GM23338 (cell line): ENCODE data around the gene TGM6. TPM values are rescaled to one million over a fixed set of nuclear protein-coding genes. Genes with fewer than 3 reads are reported as not detected.

Source experiments
- ATAC-seq: fragments of 200-7000 bp; cut with Tn5 transposase; 3 replicates; pipeline ENCODE4 v1.9.1; 2020
- DNase-seq: peaks from one replicate; pipeline ENCODE4 v3.0.0-alpha.2; 2015; ENCODE audit warnings: low spot score
- H2AFZ ChIP-seq: fragments of 200-600 bp; sonication (generic); 2 replicates; pipeline ENCODE4 v1.8.0; 2016; ENCODE audit warnings: antibody characterized with exemption, mild to moderate bottlenecking, moderate library complexity
- H3F3A ChIP-seq: fragments of 200-600 bp; sonication (generic); replicated peaks from 2 replicates; pipeline ENCODE4 v1.8.0; 2017; ENCODE audit warnings: antibody characterized with exemption, mixed run types, low read depth
- H3K27ac ChIP-seq: fragments of 200-600 bp; sonication (generic); 2 replicates; pipeline ENCODE4 v1.6.1; 2016; ENCODE audit warnings: low read depth
- H3K27me3 ChIP-seq: fragments of 200-600 bp; sonication (generic); 2 replicates; pipeline ENCODE4 v1.8.0; 2016; ENCODE audit warnings: mild to moderate bottlenecking, mixed run types, moderate library complexity; ENCODE audit not compliant: insufficient read depth
- H3K36me3 ChIP-seq: fragments of 200-600 bp; sonication (generic); 2 replicates; pipeline ENCODE4 v1.8.0; 2016; ENCODE audit warnings: mild to moderate bottlenecking; ENCODE audit not compliant: insufficient read depth
- H3K4me1 ChIP-seq: fragments of 200-600 bp; sonication (generic); 2 replicates; pipeline ENCODE4 v1.8.0; 2016; ENCODE audit warnings: mild to moderate bottlenecking, moderate library complexity; ENCODE audit not compliant: insufficient read depth
- H3K4me2 ChIP-seq: fragments of 200-600 bp; sonication (generic); 2 replicates; pipeline ENCODE4 v1.7.1; 2017; ENCODE audit warnings: mixed run types
- H3K4me3 ChIP-seq: fragments of 200-600 bp; sonication (generic); 2 replicates; pipeline ENCODE4 v1.6.1; 2016; ENCODE audit warnings: mixed run types
- H3K79me2 ChIP-seq: fragments of 200-600 bp; sonication (generic); replicated peaks from 2 replicates; pipeline ENCODE4 v1.8.0; 2017; ENCODE audit warnings: mild to moderate bottlenecking; ENCODE audit not compliant: insufficient read depth
- H3K9me2 ChIP-seq: fragments of 200-600 bp; sonication (generic); 2 replicates; pipeline ENCODE4 v1.8.0; 2017; ENCODE audit not compliant: insufficient read depth
- H4K20me1 ChIP-seq: fragments of 200-600 bp; sonication (generic); replicated peaks from 2 replicates; pipeline ENCODE4 v1.8.0; 2017; ENCODE audit warnings: mild to moderate bottlenecking; ENCODE audit not compliant: insufficient read depth
- H3K27ac Mint-ChIP-seq: 2 replicates; pipeline ENCODE4 v1.8.0; 2020; ENCODE audit warnings: inconsistent platforms, mild to moderate bottlenecking, moderate library complexity, mixed read lengths
- H3K27me3 Mint-ChIP-seq: 3 replicates; pipeline ENCODE4 v1.8.0; 2022; ENCODE audit warnings: low read depth, mild to moderate bottlenecking, moderate library complexity, mixed read lengths, inconsistent platforms; ENCODE audit not compliant: insufficient read depth, poor library complexity
- H3K36me3 Mint-ChIP-seq: 3 replicates; pipeline ENCODE4 v1.8.0; 2021; ENCODE audit warnings: low read depth, mild to moderate bottlenecking, inconsistent platforms, moderate library complexity, mixed read lengths
- H3K4me1 Mint-ChIP-seq: 3 replicates; pipeline ENCODE4 v1.8.0; 2020; ENCODE audit warnings: mild to moderate bottlenecking, inconsistent platforms, mixed read lengths
- H3K4me3 Mint-ChIP-seq: 3 replicates; pipeline ENCODE4 v1.8.0; 2021; ENCODE audit warnings: moderate library complexity, mild to moderate bottlenecking, inconsistent platforms, mixed read lengths
- H3K9me3 Mint-ChIP-seq: 3 replicates; pipeline ENCODE4 v1.8.0; 2020; ENCODE audit warnings: moderate library complexity, mild to moderate bottlenecking, inconsistent platforms, mixed read lengths
- CREB1 ChIP-seq: fragments of 250-450 bp; sonication (Bioruptor Pico); IDR thresholded peaks from 2 replicates; pipeline ENCODE4 v1.5.0; 2020; ENCODE audit warnings: low read depth, mild to moderate bottlenecking, moderate library complexity
- EZH2 ChIP-seq: fragments of 200-600 bp; sonication (generic); IDR thresholded peaks from one replicate; pipeline ENCODE4 v1.8.0; 2017; ENCODE audit warnings: antibody characterized with exemption, mild to moderate bottlenecking, low read depth; ENCODE audit not compliant: unreplicated experiment
- EZH2phosphoT487 ChIP-seq: fragments of 200-600 bp; sonication (generic); IDR thresholded peaks from one replicate; pipeline ENCODE4 v1.8.1; 2018; ENCODE audit warnings: antibody characterized with exemption; ENCODE audit not compliant: unreplicated experiment
- JUNB ChIP-seq: IDR thresholded peaks from one replicate; pipeline ENCODE4 v1.6.1; 2016; ENCODE audit warnings: antibody characterized with exemption; ENCODE audit not compliant: unreplicated experiment
- NANOG ChIP-seq: IDR thresholded peaks from 2 replicates; pipeline ENCODE4 v1.6.1; 2016; ENCODE audit warnings: antibody characterized with exemption, borderline replicate concordance
- POLR2AphosphoS5 ChIP-seq: IDR thresholded peaks from 2 replicates; pipeline ENCODE4 v1.6.1; 2016; ENCODE audit warnings: antibody characterized with exemption, low read depth
- STAT1 ChIP-seq: IDR thresholded peaks from one replicate; pipeline ENCODE4 v1.6.1; 2016; ENCODE audit warnings: antibody characterized with exemption; ENCODE audit not compliant: unreplicated experiment
- ZNF114 ChIP-seq: fragments of 250-450 bp; sonication (Bioruptor Pico); IDR thresholded peaks from 2 replicates; pipeline ENCODE4 v1.5.0; 2020; ENCODE audit warnings: mild to moderate bottlenecking, moderate library complexity
- ZNF331 ChIP-seq: fragments of 250-450 bp; sonication (Bioruptor Pico); IDR thresholded peaks from 2 replicates; pipeline ENCODE4 v1.5.0; 2020; ENCODE audit warnings: low read depth, mild to moderate bottlenecking, moderate library complexity
- polyA plus RNA-seq: library from polyadenylated mRNA; unstranded; fragments of >200 nt; fragmentation: Nextera tagmentation; extraction: Ambion mirVana; gene quantifications from 2 replicates; pipeline ENCODE4 v1.2.1, GENCODE V29; 2016
- total RNA-seq: library from RNA; depleted of rRNA; stranded (reverse); fragments of >200 nt; shearing (Covaris generic); gene quantifications from 2 replicates; pipeline ENCODE4 v1.2.3, GENCODE V29; 2014
- TF ChIP-seq, protein P1 (sequence below), 2 experiments: fragments of 200-600 bp in 1 of 2; sonication (generic) in 1 of 2; conservative IDR thresholded peaks; 2 replicates each; pipeline versions ENCODE4 v1.5.1 to v1.6.1; 2016 to 2017; ENCODE audit warnings: antibody characterized with exemption in 2 of 2, low read depth in 2 of 2, mild to moderate bottlenecking in 2 of 2, moderate library complexity in 1 of 2
- TF ChIP-seq, protein P2 (sequence below): fragments of 250-450 bp; sonication (Bioruptor Pico); IDR thresholded peaks from 2 replicates; pipeline ENCODE4 v1.5.0; 2020; ENCODE audit warnings: mild to moderate bottlenecking, moderate library complexity
- TF ChIP-seq, protein P3 (sequence below): IDR thresholded peaks from one replicate; pipeline ENCODE4 v1.6.1; 2018; ENCODE audit warnings: antibody characterized with exemption; ENCODE audit not compliant: unreplicated experiment
- TF ChIP-seq, protein P4 (sequence below): IDR thresholded peaks from 2 replicates; pipeline ENCODE4 v1.6.1; 2016; ENCODE audit warnings: antibody characterized with exemption

Gene TGM6
- total and polyA plus RNA-seq, 2 experiments from 2014 or later: not detected

DNA sequence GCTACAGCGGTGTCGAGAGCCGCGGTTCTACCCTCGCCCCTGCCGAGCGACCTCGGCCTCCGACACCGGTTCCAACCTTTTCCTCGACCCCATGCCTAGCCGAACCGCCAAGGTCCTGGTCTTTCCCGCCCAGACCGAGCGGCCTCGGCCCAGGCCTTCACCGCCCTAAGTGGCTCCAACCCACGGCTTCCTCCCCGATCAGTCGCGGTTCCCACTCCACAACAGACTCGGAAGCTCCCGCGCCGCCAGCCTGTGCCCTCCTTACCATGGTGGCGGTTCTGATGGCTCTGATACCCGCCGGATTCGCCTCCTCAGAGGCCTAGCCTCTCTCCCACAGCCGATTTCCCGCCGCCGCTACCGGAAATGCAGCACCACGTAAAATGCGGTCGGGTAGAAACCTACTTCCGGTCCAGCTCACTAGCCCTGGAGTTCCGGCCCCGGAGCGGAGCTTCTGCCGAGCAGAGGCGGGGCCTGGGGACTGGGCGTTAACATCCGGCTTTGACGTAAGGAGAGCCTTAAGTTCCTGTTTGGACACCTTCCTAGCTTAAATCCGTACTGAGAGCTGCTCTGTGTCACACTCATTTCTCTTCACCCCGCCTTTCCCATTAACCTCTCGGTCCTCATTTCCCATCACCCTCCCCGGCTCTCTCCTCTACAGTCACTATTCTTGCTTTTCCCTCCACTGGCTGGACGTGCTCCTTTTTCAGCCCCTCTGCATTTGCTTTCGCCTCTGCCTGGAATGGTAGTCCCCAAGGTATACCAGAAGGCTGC is 89.9 kb downstream of the TGM6 start, which contains the start of gene SNRPB:
Gene SNRPB, minus strand, starts transcription at position 367 of the 771 bp plus-strand sequence. Its CDS starts 99 bp downstream, at position 268.
- TF ChIP-seq, protein P1, sequence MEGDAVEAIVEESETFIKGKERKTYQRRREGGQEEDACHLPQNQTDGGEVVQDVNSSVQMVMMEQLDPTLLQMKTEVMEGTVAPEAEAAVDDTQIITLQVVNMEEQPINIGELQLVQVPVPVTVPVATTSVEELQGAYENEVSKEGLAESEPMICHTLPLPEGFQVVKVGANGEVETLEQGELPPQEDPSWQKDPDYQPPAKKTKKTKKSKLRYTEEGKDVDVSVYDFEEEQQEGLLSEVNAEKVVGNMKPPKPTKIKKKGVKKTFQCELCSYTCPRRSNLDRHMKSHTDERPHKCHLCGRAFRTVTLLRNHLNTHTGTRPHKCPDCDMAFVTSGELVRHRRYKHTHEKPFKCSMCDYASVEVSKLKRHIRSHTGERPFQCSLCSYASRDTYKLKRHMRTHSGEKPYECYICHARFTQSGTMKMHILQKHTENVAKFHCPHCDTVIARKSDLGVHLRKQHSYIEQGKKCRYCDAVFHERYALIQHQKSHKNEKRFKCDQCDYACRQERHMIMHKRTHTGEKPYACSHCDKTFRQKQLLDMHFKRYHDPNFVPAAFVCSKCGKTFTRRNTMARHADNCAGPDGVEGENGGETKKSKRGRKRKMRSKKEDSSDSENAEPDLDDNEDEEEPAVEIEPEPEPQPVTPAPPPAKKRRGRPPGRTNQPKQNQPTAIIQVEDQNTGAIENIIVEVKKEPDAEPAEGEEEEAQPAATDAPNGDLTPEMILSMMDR (conservative IDR thresholded peaks at IDR 0.05; ENCODE audit: low read depth in 2 of 2): no peak
- TF ChIP-seq STAT1 (no peak), ZNF114 (no peak), EZH2 (no peak), ZNF331 (CRISPR knock-in tag) (no peak), CREB1 (peak; percentile 84), JUNB (no peak), NANOG (no peak), EZH2phosphoT487 (no peak), POLR2AphosphoS5 (peak; percentile 98)
- TF ChIP-seq, protein P2, sequence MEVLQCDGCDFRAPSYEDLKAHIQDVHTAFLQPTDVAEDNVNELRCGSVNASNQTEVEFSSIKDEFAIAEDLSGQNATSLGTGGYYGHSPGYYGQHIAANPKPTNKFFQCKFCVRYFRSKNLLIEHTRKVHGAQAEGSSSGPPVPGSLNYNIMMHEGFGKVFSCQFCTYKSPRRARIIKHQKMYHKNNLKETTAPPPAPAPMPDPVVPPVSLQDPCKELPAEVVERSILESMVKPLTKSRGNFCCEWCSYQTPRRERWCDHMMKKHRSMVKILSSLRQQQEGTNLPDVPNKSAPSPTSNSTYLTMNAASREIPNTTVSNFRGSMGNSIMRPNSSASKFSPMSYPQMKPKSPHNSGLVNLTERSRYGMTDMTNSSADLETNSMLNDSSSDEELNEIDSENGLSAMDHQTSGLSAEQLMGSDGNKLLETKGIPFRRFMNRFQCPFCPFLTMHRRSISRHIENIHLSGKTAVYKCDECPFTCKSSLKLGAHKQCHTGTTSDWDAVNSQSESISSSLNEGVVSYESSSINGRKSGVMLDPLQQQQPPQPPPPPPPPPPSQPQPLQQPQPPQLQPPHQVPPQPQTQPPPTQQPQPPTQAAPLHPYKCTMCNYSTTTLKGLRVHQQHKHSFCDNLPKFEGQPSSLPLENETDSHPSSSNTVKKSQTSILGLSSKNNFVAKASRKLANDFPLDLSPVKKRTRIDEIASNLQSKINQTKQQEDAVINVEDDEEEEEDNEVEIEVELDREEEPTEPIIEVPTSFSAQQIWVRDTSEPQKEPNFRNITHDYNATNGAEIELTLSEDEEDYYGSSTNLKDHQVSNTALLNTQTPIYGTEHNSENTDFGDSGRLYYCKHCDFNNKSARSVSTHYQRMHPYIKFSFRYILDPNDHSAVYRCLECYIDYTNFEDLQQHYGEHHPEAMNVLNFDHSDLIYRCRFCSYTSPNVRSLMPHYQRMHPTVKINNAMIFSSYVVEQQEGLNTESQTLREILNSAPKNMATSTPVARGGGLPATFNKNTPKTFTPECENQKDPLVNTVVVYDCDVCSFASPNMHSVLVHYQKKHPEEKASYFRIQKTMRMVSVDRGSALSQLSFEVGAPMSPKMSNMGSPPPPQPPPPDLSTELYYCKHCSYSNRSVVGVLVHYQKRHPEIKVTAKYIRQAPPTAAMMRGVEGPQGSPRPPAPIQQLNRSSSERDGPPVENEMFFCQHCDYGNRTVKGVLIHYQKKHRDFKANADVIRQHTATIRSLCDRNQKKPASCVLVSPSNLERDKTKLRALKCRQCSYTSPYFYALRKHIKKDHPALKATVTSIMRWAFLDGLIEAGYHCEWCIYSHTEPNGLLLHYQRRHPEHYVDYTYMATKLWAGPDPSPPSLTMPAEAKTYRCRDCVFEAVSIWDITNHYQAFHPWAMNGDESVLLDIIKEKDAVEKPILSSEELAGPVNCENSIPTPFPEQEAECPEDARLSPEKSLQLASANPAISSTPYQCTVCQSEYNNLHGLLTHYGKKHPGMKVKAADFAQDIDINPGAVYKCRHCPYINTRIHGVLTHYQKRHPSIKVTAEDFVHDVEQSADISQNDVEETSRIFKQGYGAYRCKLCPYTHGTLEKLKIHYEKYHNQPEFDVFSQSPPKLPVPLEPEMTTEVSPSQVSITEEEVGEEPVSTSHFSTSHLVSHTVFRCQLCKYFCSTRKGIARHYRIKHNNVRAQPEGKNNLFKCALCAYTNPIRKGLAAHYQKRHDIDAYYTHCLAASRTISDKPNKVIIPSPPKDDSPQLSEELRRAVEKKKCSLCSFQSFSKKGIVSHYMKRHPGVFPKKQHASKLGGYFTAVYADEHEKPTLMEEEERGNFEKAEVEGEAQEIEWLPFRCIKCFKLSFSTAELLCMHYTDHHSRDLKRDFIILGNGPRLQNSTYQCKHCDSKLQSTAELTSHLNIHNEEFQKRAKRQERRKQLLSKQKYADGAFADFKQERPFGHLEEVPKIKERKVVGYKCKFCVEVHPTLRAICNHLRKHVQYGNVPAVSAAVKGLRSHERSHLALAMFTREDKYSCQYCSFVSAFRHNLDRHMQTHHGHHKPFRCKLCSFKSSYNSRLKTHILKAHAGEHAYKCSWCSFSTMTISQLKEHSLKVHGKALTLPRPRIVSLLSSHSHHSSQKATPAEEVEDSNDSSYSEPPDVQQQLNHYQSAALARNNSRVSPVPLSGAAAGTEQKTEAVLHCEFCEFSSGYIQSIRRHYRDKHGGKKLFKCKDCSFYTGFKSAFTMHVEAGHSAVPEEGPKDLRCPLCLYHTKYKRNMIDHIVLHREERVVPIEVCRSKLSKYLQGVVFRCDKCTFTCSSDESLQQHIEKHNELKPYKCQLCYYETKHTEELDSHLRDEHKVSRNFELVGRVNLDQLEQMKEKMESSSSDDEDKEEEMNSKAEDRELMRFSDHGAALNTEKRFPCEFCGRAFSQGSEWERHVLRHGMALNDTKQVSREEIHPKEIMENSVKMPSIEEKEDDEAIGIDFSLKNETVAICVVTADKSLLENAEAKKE (CRISPR knock-in tag): no peak
- TF ChIP-seq, protein P3, sequence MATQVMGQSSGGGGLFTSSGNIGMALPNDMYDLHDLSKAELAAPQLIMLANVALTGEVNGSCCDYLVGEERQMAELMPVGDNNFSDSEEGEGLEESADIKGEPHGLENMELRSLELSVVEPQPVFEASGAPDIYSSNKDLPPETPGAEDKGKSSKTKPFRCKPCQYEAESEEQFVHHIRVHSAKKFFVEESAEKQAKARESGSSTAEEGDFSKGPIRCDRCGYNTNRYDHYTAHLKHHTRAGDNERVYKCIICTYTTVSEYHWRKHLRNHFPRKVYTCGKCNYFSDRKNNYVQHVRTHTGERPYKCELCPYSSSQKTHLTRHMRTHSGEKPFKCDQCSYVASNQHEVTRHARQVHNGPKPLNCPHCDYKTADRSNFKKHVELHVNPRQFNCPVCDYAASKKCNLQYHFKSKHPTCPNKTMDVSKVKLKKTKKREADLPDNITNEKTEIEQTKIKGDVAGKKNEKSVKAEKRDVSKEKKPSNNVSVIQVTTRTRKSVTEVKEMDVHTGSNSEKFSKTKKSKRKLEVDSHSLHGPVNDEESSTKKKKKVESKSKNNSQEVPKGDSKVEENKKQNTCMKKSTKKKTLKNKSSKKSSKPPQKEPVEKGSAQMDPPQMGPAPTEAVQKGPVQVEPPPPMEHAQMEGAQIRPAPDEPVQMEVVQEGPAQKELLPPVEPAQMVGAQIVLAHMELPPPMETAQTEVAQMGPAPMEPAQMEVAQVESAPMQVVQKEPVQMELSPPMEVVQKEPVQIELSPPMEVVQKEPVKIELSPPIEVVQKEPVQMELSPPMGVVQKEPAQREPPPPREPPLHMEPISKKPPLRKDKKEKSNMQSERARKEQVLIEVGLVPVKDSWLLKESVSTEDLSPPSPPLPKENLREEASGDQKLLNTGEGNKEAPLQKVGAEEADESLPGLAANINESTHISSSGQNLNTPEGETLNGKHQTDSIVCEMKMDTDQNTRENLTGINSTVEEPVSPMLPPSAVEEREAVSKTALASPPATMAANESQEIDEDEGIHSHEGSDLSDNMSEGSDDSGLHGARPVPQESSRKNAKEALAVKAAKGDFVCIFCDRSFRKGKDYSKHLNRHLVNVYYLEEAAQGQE: peak; percentile 38
- TF ChIP-seq, protein P4, sequence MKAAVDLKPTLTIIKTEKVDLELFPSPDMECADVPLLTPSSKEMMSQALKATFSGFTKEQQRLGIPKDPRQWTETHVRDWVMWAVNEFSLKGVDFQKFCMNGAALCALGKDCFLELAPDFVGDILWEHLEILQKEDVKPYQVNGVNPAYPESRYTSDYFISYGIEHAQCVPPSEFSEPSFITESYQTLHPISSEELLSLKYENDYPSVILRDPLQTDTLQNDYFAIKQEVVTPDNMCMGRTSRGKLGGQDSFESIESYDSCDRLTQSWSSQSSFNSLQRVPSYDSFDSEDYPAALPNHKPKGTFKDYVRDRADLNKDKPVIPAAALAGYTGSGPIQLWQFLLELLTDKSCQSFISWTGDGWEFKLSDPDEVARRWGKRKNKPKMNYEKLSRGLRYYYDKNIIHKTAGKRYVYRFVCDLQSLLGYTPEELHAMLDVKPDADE: peak; percentile 84
- H3K9me3 Mint-ChIP-seq: no peaks in the 10 kb centered on the region
- H3K36me3 ChIP-seq: peaks cover 27% of the 10 kb centered on the region
- peak; percentile 99 for DNase-seq
- peaks cover 41% of the 10 kb centered on the region for H4K20me1 ChIP-seq
- peak within 1 kb of the TSS; percentile 100 for H3K4me3 Mint-ChIP-seq
- peak within 1 kb of the TSS; percentile 100 for H3K4me3 ChIP-seq
- peak within 1 kb of the TSS; percentile 91 for H3K27ac ChIP-seq
- no peak within 1 kb of the TSS for H2AFZ ChIP-seq
- H3K27me3 ChIP-seq: no peaks in the 10 kb centered on the region
- H3K4me1 ChIP-seq: peaks cover 4% of the 10 kb centered on the region; the same call in 1 of the 2 replicates
- ATAC-seq: peak; percentile 97
- peaks cover 17% of the 10 kb centered on the region for H3K27me3 Mint-ChIP-seq
- H3K36me3 Mint-ChIP-seq: peaks cover 50% of the 10 kb centered on the region
- H3K27ac Mint-ChIP-seq: peak within 1 kb of the TSS; percentile 100
- no peaks in the 10 kb centered on the region for H3K9me2 ChIP-seq
- no peaks in the 10 kb centered on the region; the same call in 1 of the 2 replicates for H3F3A ChIP-seq
- peak within 1 kb of the TSS; percentile 83 for H3K4me2 ChIP-seq
- peaks cover 30% of the 10 kb centered on the region for H3K4me1 Mint-ChIP-seq
- peaks cover 49% of the 10 kb centered on the region for H3K79me2 ChIP-seq
